HEK293 (cell line): ENCODE results near the gene LINGO1.

Source experiments
- BCL11A ChIP-seq: fragments of 450-650 bp; formaldehyde crosslinking; IDR thresholded peaks from 2 replicates; pipeline ENCODE4 v1.5.1; 2016; ENCODE audit warnings: low read depth, missing biosample characterization, missing genetic modification characterization
- FEZF1 ChIP-seq: fragments of 450-650 bp; formaldehyde crosslinking; IDR thresholded peaks from 2 replicates; pipeline ENCODE4 v1.5.1; 2016; ENCODE audit warnings: missing biosample characterization, missing genetic modification characterization
- GLI2 ChIP-seq: fragments of 450-650 bp; formaldehyde crosslinking; IDR thresholded peaks from 2 replicates; pipeline ENCODE4; 2017; ENCODE audit warnings: missing biosample characterization, missing genetic modification characterization, low read depth, borderline replicate concordance
- GLI4 ChIP-seq: fragments of 450-650 bp; formaldehyde crosslinking; IDR thresholded peaks from 2 replicates; pipeline ENCODE4 v1.5.1; 2016; ENCODE audit warnings: missing biosample characterization, missing genetic modification characterization
- HOXC10 ChIP-seq: sonication (generic); formaldehyde crosslinking; IDR thresholded peaks from 2 replicates; pipeline ENCODE4 v1.8.1; 2023; ENCODE audit warnings: mild to moderate bottlenecking, missing genetic modification reagents
- KLF9 ChIP-seq: fragments of 450-650 bp; formaldehyde crosslinking; IDR thresholded peaks from 2 replicates; pipeline ENCODE4 v1.5.1; 2016; ENCODE audit warnings: missing biosample characterization, missing genetic modification characterization, low read depth
- SALL2 ChIP-seq: fragments of 450-650 bp; formaldehyde crosslinking; IDR thresholded peaks from 2 replicates; pipeline ENCODE4 v1.5.0; 2017; ENCODE audit warnings: missing biosample characterization, mild to moderate bottlenecking, missing genetic modification characterization, borderline replicate concordance
- SCRT2 ChIP-seq: fragments of 450-650 bp; formaldehyde crosslinking; IDR thresholded peaks from 2 replicates; pipeline ENCODE4 v1.5.1; 2016; ENCODE audit warnings: missing biosample characterization, missing genetic modification characterization
- ZBTB1 ChIP-seq: fragments of 450-650 bp; formaldehyde crosslinking; IDR thresholded peaks from 2 replicates; pipeline ENCODE4 v1.5.1; 2016; ENCODE audit warnings: missing biosample characterization, missing genetic modification characterization
- ZBTB8A ChIP-seq: fragments of 450-650 bp; formaldehyde crosslinking; IDR thresholded peaks from 2 replicates; pipeline ENCODE4 v1.5.1; 2016; ENCODE audit warnings: missing biosample characterization, missing genetic modification characterization
- ZFP41 ChIP-seq: fragments of 450-650 bp; formaldehyde crosslinking; IDR thresholded peaks from 2 replicates; pipeline ENCODE4 v1.5.1; 2016; ENCODE audit warnings: missing biosample characterization, missing genetic modification characterization, borderline replicate concordance
- ZIC2 ChIP-seq: fragments of 450-650 bp; formaldehyde crosslinking; IDR thresholded peaks from 2 replicates; pipeline ENCODE4 v1.5.1; 2016; ENCODE audit warnings: missing biosample characterization, missing genetic modification characterization
- ZNF10 ChIP-seq: fragments of 450-650 bp; formaldehyde crosslinking; IDR thresholded peaks from 2 replicates; pipeline ENCODE4 v1.5.1; 2017; ENCODE audit warnings: missing biosample characterization, missing genetic modification characterization
- ZNF138 ChIP-seq: fragments of 450-650 bp; formaldehyde crosslinking; IDR thresholded peaks from 2 replicates; pipeline ENCODE4 v1.5.1; 2016; ENCODE audit warnings: missing biosample characterization, missing genetic modification characterization, borderline replicate concordance
- ZNF155 ChIP-seq: fragments of 450-650 bp; formaldehyde crosslinking; IDR thresholded peaks from 2 replicates; pipeline ENCODE4 v1.5.1; 2016; ENCODE audit warnings: missing biosample characterization, missing genetic modification characterization
- ZNF16 ChIP-seq: fragments of 450-650 bp; formaldehyde crosslinking; IDR thresholded peaks from 2 replicates; pipeline ENCODE4 v1.5.1; 2016; ENCODE audit warnings: low read depth, missing biosample characterization, missing genetic modification characterization
- ZNF184 ChIP-seq: fragments of 450-650 bp; IDR thresholded peaks from 2 replicates; pipeline ENCODE4 v1.5.1; 2018; ENCODE audit warnings: missing biosample characterization, mild to moderate bottlenecking, missing genetic modification characterization
- ZNF19 ChIP-seq: fragments of 450-650 bp; formaldehyde crosslinking; IDR thresholded peaks from 2 replicates; pipeline ENCODE4; 2016; ENCODE audit warnings: missing biosample characterization, missing genetic modification characterization, low read depth
- ZNF214 ChIP-seq: fragments of 450-650 bp; formaldehyde crosslinking; IDR thresholded peaks from 2 replicates; pipeline ENCODE4 v1.5.1; 2017; ENCODE audit warnings: missing biosample characterization, mild to moderate bottlenecking, missing genetic modification characterization, borderline replicate concordance
- ZNF394 ChIP-seq: fragments of 450-650 bp; formaldehyde crosslinking; IDR thresholded peaks from 2 replicates; pipeline ENCODE4 v1.5.1; 2016; ENCODE audit warnings: missing biosample characterization, missing genetic modification characterization, mild to moderate bottlenecking, moderate library complexity, borderline replicate concordance
- ZNF514 ChIP-seq: fragments of 450-650 bp; formaldehyde crosslinking; IDR thresholded peaks from 2 replicates; pipeline ENCODE4 v1.5.1; 2016; ENCODE audit warnings: missing biosample characterization, missing genetic modification characterization
- ZNF555 ChIP-seq: fragments of 450-650 bp; formaldehyde crosslinking; conservative IDR thresholded peaks from 2 replicates; pipeline ENCODE4 v1.5.1; 2017; ENCODE audit warnings: missing biosample characterization, mild to moderate bottlenecking, missing genetic modification characterization, inconsistent platforms
- ZNF626 ChIP-seq: fragments of 450-650 bp; sonication (Bioruptor Pico); formaldehyde crosslinking; IDR thresholded peaks from 2 replicates; pipeline ENCODE4 v1.5.1; 2018; ENCODE audit warnings: missing biosample characterization, missing genetic modification characterization, inconsistent platforms
- ZNF701 ChIP-seq: fragments of 450-650 bp; formaldehyde crosslinking; IDR thresholded peaks from 2 replicates; pipeline ENCODE4 v1.5.1; 2016; ENCODE audit warnings: missing biosample characterization, missing genetic modification characterization
- ZNF777 ChIP-seq: fragments of 450-650 bp; formaldehyde crosslinking; IDR thresholded peaks from 2 replicates; pipeline ENCODE4 v1.5.1; 2017; ENCODE audit warnings: missing biosample characterization, missing genetic modification characterization, borderline replicate concordance
- ZNF843 ChIP-seq: fragments of 450-650 bp; formaldehyde crosslinking; IDR thresholded peaks from 2 replicates; pipeline ENCODE4 v1.5.1; 2016; ENCODE audit warnings: missing biosample characterization, missing genetic modification characterization
- TF ChIP-seq, protein P1 (sequence below): fragments of 450-650 bp; formaldehyde crosslinking; IDR thresholded peaks from 2 replicates; pipeline ENCODE4 v1.5.1; 2016; ENCODE audit warnings: missing biosample characterization, missing genetic modification characterization
- TF ChIP-seq, protein P2 (sequence below): fragments of 450-650 bp; formaldehyde crosslinking; conservative IDR thresholded peaks from 2 replicates; pipeline ENCODE4 v1.5.1; 2016; ENCODE audit warnings: low read depth, missing biosample characterization, missing genetic modification characterization
- TF ChIP-seq, protein P3 (sequence below): fragments of 450-650 bp; formaldehyde crosslinking; IDR thresholded peaks from 2 replicates; pipeline ENCODE4 v1.5.1; 2017; ENCODE audit warnings: missing biosample characterization, missing genetic modification characterization
- TF ChIP-seq, protein P4 (sequence below): fragments of 450-650 bp; formaldehyde crosslinking; IDR thresholded peaks from 2 replicates; pipeline ENCODE4 v1.5.1; 2016; ENCODE audit warnings: missing biosample characterization, missing genetic modification characterization

LINGO1 gene

DNA sequence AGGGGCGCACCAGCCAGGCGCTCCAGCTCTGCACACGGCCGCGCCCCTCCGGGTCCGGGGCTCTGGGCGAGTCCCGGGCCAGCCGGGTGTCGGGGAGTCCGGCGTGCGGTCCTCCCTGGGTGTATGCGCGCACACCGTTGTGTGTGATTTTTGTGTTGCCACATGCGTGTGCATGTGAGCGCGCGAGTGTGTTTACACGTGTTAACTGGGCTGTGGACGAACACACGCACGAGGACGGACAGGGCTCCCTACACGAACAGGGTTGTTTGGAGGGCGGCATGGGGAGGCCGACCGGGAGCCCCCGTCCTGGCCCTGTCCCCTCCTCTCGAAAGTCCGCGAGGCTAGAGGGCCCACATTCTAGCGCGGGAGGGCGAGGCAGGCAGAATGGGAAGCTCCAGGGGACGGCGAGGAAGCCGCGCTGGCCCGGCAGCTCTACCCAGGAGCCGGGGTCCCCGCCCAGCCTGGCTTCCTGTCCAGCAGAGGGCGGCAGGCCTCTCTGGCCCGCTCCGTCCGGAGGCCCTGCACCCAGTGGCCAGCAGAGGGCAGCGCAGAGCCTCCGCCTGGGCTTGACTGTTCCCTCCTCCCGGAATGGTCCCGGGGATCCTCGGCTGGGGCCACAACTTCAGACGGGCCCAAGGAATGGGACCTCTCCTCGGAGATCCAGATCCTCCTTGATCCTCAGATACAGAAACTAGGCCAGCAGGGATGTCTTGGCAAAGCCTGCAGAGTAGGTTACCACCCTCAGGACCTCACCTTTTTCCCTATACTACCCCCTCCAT is 611 bp upstream of the LINGO1 start (continued):
- TF ChIP-seq ZIC2 (no peak), FEZF1 (tag by site-specific recombination) (no peak), ZNF701 (no peak), SCRT2 (no peak), ZNF555 (tag by site-specific recombination) (no peak), ZNF514 (tag by site-specific recombination) (no peak), ZBTB1 (tag by site-specific recombination) (no peak), ZFP41 (no peak), KLF9 (tag by site-specific recombination) (peak; percentile 61), ZNF394 (tag by site-specific recombination) (no peak), ZNF843 (no peak), ZNF138 (no peak), SALL2 (tag by site-specific recombination) (no peak), ZNF184 (tag by site-specific recombination) (peak; percentile 40; the same call in 1 of the 2 replicates), GLI2 (tag by site-specific recombination) (no peak), ZNF214 (tag by site-specific recombination) (no peak), ZNF10 (tag by site-specific recombination) (no peak), ZNF16 (no peak), ZNF777 (tag by site-specific recombination) (no peak; the same call in 1 of the 2 replicates), ZNF626 (tag by site-specific recombination) (no peak), ZBTB8A (tag by site-specific recombination) (peak; percentile 81), HOXC10 (CRISPR knock-in tag) (no peak), GLI4 (0 out of 2 replicates have a peak, but pooled peaks have one; percentile 54), ZNF19 (tag by site-specific recombination) (no peak), BCL11A (tag by site-specific recombination) (peak; percentile 93), ZNF155 (no peak)
- TF ChIP-seq, protein P1, sequence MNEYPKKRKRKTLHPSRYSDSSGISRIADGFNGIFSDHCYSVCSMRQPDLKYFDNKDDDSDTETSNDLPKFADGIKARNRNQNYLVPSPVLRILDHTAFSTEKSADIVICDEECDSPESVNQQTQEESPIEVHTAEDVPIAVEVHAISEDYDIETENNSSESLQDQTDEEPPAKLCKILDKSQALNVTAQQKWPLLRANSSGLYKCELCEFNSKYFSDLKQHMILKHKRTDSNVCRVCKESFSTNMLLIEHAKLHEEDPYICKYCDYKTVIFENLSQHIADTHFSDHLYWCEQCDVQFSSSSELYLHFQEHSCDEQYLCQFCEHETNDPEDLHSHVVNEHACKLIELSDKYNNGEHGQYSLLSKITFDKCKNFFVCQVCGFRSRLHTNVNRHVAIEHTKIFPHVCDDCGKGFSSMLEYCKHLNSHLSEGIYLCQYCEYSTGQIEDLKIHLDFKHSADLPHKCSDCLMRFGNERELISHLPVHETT (tag by site-specific recombination) = peak; percentile 87
- TF ChIP-seq, protein P2, sequence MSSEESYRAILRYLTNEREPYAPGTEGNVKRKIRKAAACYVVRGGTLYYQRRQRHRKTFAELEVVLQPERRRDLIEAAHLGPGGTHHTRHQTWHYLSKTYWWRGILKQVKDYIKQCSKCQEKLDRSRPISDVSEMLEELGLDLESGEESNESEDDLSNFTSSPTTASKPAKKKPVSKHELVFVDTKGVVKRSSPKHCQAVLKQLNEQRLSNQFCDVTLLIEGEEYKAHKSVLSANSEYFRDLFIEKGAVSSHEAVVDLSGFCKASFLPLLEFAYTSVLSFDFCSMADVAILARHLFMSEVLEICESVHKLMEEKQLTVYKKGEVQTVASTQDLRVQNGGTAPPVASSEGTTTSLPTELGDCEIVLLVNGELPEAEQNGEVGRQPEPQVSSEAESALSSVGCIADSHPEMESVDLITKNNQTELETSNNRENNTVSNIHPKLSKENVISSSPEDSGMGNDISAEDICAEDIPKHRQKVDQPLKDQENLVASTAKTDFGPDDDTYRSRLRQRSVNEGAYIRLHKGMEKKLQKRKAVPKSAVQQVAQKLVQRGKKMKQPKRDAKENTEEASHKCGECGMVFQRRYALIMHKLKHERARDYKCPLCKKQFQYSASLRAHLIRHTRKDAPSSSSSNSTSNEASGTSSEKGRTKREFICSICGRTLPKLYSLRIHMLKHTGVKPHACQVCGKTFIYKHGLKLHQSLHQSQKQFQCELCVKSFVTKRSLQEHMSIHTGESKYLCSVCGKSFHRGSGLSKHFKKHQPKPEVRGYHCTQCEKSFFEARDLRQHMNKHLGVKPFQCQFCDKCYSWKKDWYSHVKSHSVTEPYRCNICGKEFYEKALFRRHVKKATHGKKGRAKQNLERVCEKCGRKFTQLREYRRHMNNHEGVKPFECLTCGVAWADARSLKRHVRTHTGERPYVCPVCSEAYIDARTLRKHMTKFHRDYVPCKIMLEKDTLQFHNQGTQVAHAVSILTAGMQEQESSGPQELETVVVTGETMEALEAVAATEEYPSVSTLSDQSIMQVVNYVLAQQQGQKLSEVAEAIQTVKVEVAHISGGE (tag by site-specific recombination) = peak; percentile 47
- TF ChIP-seq, protein P3, sequence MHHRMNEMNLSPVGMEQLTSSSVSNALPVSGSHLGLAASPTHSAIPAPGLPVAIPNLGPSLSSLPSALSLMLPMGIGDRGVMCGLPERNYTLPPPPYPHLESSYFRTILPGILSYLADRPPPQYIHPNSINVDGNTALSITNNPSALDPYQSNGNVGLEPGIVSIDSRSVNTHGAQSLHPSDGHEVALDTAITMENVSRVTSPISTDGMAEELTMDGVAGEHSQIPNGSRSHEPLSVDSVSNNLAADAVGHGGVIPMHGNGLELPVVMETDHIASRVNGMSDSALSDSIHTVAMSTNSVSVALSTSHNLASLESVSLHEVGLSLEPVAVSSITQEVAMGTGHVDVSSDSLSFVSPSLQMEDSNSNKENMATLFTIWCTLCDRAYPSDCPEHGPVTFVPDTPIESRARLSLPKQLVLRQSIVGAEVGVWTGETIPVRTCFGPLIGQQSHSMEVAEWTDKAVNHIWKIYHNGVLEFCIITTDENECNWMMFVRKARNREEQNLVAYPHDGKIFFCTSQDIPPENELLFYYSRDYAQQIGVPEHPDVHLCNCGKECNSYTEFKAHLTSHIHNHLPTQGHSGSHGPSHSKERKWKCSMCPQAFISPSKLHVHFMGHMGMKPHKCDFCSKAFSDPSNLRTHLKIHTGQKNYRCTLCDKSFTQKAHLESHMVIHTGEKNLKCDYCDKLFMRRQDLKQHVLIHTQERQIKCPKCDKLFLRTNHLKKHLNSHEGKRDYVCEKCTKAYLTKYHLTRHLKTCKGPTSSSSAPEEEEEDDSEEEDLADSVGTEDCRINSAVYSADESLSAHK (tag by site-specific recombination) = no peak
- TF ChIP-seq, protein P4, sequence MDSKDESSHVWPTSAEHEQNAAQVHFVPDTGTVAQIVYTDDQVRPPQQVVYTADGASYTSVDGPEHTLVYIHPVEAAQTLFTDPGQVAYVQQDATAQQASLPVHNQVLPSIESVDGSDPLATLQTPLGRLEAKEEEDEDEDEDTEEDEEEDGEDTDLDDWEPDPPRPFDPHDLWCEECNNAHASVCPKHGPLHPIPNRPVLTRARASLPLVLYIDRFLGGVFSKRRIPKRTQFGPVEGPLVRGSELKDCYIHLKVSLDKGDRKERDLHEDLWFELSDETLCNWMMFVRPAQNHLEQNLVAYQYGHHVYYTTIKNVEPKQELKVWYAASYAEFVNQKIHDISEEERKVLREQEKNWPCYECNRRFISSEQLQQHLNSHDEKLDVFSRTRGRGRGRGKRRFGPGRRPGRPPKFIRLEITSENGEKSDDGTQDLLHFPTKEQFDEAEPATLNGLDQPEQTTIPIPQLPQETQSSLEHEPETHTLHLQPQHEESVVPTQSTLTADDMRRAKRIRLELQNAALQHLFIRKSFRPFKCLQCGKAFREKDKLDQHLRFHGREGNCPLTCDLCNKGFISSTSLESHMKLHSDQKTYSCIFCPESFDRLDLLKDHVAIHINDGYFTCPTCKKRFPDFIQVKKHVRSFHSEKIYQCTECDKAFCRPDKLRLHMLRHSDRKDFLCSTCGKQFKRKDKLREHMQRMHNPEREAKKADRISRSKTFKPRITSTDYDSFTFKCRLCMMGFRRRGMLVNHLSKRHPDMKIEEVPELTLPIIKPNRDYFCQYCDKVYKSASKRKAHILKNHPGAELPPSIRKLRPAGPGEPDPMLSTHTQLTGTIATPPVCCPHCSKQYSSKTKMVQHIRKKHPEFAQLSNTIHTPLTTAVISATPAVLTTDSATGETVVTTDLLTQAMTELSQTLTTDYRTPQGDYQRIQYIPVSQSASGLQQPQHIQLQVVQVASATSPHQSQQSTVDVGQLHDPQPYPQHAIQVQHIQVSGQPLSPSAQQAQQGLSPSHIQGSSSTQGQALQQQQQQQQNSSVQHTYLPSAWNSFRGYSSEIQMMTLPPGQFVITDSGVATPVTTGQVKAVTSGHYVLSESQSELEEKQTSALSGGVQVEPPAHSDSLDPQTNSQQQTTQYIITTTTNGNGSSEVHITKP (tag by site-specific recombination) = peak; percentile 56; the same call in 1 of the 2 replicates
